Spleen (tissue), 3 donors: Measurements from ENCODE around the gene HUS1B.

Source experiments
- POLR2A ChIP-seq, 3 donors: fragments of 450-650 bp; IDR thresholded peaks; one replicate each; pipeline ENCODE4 v1.5.1; 2017; ENCODE audit warnings: antibody characterized with exemption in 3 of 3, mild to moderate bottlenecking in 1 of 3
- POLR2AphosphoS5 ChIP-seq, 3 donors: sonication (generic); formaldehyde crosslinking; IDR thresholded peaks; one replicate each; pipeline ENCODE4 v1.5.1; 2017; ENCODE audit warnings: antibody characterized with exemption in 3 of 3

GRCh38 chr6:701215-701614, 44.3 kb upstream of the HUS1B start:
- TF ChIP-seq POLR2AphosphoS5 (IDR thresholded peaks at IDR 0.05), result no peak
- TF ChIP-seq POLR2A (IDR thresholded peaks at IDR 0.05), result no peak
